NCI-H128 (cell line): ENCODE data around the gene AQP9.
"Not testable (repeated sequence)": the region's sequence is repeated elsewhere in the genome, so short reads cannot be mapped to it uniquely, and the experiment has no call there.

ENCODE experiments used
- DNase-seq: peaks from one replicate; lab custom pipeline; 2025; ENCODE audit not compliant: unreplicated experiment; lab: John Stamatoyannopoulos, UW

AQP9 gene

GRCh38 chr15:58178668-58179067, 40.5 kb downstream of the AQP9 start:
- DNase-seq = no peak

- DNase-seq = no peak
These were observed 41.0 kb downstream of the AQP9 start for GRCh38 chr15:58179206-58179605.

DNA sequence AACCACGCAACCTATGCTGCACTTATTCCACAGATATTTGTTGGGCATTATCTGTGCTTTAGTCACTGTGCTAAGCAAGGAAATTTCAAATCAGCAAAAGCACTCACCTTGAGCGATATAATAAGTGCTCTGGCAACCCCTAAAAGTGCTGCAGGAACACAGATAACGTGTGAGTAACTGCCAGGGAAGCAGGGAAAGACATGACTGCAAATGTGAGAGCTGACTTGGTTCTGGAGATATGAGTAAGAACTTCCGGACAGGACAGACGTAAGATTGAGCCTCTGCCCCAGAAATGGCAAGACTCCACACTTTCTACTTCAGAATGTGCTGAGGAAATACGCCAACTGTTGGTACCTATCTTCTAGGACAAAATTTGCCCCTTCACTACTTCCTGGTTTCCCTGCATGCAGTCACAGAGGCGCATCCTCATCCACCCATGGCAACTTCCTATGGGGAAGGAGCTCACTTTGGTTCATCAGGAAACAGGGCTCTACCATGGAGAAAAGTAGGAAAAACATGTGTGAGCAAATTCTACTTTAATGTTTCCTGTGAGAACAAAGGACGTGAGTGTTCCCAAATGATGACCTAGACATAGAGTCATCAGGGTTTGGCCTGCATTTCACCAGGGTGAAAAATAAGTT, 41.7 kb downstream of the AQP9 start:
- no peak for DNase-seq

- DNase-seq = no peak
These were observed 44.4 kb downstream of the AQP9 start for GRCh38 chr15:58182460-58183163.

GRCh38 chr15:58185439-58185838, 47.3 kb downstream of the AQP9 start:
- DNase-seq = no peak

- no peak for DNase-seq
These were observed 51.1 kb downstream of the AQP9 start for GRCh38 chr15:58189148-58189811.

DNA sequence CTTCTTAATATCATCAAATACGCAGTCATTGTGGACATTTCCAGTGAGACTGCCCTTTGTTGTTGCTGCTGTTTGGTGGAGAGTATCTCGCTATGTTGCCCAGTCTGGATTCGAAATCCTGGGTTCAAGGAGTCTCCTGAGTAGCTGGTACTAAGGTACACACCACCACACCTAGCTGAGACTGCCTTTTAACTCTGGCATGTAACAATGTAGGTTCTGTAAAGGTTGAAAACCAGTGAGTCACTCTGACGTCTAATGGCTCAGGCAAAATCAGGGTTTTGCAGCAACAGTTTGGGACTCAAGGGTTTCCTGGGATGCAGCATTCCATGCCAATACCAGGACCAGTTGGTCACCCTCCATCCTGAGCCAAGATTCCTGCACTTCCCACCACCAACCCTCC, 52.2 kb downstream of the AQP9 start:
- no peak for DNase-seq

GRCh38 chr15:58193636-58194035, 55.5 kb downstream of the AQP9 start:
- not testable (repeated sequence) for DNase-seq

DNA sequence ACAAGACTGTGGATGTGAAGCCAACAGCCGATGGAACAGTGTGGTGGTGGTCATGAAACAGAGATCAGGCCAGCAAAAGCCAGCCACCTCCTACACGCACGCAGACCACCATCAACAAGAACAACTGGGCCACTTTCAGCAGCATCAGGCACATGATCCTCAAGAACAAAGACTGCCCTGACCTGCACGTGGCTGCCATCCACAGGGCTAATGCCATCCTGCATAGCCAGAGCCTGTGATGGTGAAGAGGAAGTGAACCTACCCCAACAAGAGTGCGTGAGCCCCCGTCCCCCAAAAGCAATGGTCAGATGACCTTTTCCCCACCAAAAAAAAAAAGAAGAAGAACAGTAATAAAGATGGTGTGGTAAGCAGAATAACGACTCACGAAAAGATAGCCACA, 62.6 kb downstream of the AQP9 start:
- no peak for DNase-seq

DNA sequence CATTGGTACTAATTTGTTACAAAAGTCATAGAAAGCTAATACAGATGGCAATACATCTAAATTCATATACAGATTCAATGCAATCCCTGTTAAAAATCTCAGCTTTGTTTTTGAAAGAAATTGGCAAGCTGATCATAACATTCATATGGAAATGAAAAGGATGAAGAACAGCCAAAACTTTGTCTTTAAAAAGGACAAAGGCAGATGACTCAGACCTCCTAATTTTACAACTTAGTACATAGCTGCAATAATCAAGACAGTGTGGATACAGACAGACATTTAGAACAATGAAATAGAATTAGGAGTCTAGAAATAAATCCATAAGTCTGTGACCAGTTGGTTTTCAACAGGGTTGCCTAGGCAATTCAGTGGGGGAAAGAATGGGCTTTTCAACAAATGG, 63.3 kb downstream of the AQP9 start:
- no peak for DNase-seq

GRCh38 chr15:58203537-58203936, 65.4 kb downstream of the AQP9 start:
- no peak for DNase-seq

GRCh38 chr15:58206151-58206550, 68.0 kb downstream of the AQP9 start:
- DNase-seq = no peak

- DNase-seq = not testable (repeated sequence)
These were observed 70.0 kb downstream of the AQP9 start for GRCh38 chr15:58208217-58208616.

DNA sequence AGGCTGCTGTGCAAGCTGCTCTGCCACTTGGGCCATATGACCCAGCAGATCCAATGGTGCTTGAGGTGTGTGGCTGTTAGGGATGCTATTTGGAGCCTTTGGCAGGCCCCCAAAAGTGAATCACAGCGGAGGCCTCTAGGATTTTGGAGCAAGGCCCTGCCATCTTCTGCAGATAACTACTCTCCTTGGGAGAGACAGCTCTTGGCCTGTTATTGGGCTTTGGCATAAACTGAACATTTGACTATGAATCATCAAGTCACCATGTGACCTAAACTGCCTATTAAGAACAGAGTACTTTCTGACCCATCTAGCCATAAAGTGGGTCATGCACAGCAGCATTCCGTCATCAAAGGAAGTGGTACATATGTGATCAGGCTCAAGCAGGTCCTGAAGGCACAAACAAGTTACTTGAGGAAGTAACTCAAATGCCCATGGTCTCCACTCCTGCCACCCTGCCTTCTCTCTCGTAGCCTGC, 70.9 kb downstream of the AQP9 start:
- not testable (repeated sequence) for DNase-seq

DNA sequence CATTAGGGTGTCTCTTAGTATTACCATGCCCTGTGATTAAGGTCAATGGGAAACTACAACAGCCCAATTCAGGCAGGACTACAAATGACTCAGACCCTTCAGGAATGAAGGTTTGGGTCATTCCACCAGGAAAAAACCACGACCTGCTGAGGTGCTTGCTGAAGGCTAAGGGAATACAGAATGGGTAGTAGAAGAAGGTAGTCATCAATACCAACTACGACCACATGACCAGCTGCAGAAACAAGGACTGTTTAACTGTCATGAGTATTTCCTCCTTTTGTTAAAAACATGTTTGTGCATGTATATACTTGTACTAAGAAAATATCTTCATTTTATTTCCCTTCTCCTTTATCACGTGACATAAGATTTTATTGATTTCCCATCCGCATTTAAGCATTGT, 71.8 kb downstream of the AQP9 start:
- DNase-seq = not testable (repeated sequence)

- DNase-seq = no peak
These were observed 74.8 kb downstream of the AQP9 start for GRCh38 chr15:58212909-58213526.

DNA sequence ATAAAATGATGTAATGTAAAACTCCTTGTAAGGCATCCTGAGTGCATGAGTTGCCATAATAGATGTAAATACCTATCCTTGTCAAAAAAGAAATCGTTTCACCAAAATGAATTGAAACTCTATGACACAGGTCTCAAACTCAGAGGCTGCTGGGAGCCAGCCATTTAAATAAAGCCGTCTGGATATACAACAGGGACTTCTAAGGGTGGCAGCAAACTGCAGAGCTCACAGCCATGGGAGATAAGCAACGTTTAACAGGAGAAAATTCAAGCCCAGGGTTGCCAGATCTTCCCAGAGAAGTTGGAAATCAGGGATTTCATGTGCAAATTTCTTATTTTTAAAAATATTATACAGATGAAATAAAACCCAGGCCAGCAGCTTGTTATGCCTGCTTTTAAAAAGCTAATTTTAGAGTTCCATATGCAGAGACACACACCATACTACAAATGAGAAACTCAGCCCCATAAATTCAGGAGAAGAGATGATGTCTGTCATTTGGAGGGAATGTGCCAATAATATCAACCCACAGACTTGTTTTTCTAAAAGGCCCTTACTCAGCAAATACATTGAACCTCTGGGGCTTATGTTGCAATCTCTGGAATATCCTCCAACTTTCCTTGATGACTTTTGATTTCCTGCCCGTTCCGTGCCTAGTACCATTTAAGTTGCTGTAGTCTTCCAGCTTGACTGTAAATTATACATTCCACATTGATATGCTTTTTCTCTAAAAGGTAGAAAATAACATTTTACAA, 75.6 kb downstream of the AQP9 start:
- no peak for DNase-seq

DNA sequence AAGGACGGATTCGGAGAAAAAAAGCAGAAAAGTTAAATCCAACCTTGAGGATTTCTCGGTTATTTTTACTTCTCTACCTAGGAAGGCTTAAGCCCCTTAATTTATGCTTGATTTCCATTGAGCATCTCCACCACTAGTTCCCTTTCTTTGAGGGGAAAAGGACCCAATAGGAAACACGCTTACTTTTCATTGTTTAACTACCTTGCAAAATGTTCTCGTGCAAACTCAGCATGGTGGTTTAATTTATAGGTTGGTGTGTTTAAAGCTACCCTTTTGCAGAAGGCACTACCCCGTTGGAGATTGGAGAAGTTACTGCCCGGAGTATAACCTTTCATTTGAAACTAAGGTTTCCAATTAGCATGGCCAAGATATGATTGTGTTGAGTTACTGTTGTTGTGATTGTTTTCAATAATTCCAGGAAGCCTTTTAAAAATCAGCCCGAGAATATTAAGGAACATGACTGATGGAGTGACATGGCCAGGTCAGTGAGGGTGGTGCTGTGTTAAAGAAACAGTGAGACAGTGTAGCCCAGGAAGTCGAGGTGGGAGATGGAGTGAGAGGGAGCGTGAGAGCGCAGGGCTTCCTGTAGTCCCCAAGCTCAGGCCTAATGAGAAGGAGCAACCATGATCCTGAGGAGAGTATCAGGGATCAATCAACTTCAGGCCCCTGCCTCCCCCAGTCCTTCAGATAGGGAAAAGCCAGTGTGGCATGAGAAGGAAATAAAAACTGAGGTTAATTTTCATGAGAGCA, 76.6 kb downstream of the AQP9 start:
- DNase-seq = no peak

DNA sequence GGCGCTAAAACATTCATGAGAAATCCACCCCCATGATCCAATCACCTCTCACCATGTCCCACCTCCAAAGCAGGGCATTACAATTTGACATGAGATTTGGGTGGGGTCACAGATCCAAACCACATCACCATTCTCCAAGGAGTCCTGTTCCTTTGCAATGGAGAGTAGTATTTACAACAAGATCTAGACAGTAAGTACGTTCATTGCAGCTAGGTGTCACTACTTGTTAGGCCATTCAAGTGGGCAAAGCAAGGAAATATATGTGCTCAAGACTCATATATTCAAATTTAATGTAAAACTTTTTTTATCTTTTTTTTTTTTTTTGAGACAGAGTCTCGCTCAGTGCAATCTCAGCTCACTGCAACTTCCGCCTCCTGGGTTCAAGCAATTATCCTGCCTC, 79.3 kb downstream of the AQP9 start:
- no peak for DNase-seq

DNA sequence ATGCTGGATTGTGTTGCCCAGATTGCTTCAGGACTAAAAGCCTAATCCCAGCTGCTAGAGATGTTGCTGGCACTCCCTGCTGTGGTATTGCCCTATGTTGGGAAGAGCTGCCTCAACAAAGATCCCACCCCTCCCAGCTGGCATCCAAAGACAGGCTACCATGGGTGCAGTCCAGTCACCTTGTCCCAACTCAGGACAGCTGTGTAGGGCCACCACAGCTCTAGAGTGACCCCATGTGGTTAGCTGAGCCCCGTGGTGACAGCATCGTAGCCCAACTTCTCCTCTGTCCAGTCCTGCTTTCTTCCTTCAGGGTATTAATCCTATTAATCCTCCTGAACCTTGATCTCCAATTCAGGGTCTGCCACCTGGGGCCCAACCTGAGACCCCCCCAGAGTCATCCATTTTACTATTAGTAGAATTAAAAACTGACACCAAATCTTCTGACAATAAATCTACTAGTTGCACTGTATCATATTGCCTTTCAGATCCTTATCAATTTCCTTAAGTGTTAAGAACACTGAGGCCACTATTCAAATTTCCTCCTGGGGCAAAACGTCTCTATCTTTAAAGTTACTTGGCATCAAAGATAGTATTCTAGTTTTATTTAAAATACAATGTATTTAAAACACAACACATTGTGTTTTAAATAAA, 83.5 kb downstream of the AQP9 start:
- DNase-seq = no peak
